OCI-LY1 (cell line): Measurements from ENCODE around the gene TBC1D5.
"Not testable (repeated sequence)": the region's sequence is repeated elsewhere in the genome, so short reads cannot be mapped to it uniquely, and the experiment has no call there.

ENCODE experiments used
- EZH2 ChIP-seq: fragments of 200-600 bp; sonication (generic), shearing (Covaris generic); IDR thresholded peaks from 2 replicates; pipeline ENCODE4 v1.8.0; 2017; ENCODE audit warnings: borderline replicate concordance, mixed run types, mild to moderate bottlenecking, antibody characterized with exemption, low read length, moderate library complexity, mixed read lengths
- TF ChIP-seq, protein P1 (sequence below): fragments of 200-600 bp; sonication (generic), shearing (Covaris generic); IDR thresholded peaks from 2 replicates; pipeline ENCODE4 v1.5.1; 2017; ENCODE audit warnings: mild to moderate bottlenecking, antibody characterized with exemption, low read length, moderate library complexity, mixed read lengths

GRCh38 chr3:17613017-17613416, 129.4 kb downstream of the TBC1D5 start:
- TF ChIP-seq, protein P1, sequence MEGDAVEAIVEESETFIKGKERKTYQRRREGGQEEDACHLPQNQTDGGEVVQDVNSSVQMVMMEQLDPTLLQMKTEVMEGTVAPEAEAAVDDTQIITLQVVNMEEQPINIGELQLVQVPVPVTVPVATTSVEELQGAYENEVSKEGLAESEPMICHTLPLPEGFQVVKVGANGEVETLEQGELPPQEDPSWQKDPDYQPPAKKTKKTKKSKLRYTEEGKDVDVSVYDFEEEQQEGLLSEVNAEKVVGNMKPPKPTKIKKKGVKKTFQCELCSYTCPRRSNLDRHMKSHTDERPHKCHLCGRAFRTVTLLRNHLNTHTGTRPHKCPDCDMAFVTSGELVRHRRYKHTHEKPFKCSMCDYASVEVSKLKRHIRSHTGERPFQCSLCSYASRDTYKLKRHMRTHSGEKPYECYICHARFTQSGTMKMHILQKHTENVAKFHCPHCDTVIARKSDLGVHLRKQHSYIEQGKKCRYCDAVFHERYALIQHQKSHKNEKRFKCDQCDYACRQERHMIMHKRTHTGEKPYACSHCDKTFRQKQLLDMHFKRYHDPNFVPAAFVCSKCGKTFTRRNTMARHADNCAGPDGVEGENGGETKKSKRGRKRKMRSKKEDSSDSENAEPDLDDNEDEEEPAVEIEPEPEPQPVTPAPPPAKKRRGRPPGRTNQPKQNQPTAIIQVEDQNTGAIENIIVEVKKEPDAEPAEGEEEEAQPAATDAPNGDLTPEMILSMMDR = not testable (repeated sequence)
- not testable (repeated sequence) for TF ChIP-seq EZH2
